Mesendoderm (in vitro differentiated cells): Measurements from ENCODE around the gene TXNRD2.
"Not testable (repeated sequence)": the region's sequence is repeated elsewhere in the genome, so short reads cannot be mapped to it uniquely, and the experiment has no call there.

Experiments used
- DNase-seq: peaks from one replicate; pipeline ENCODE4 v3.0.0; 2013
- H2AK5ac ChIP-seq: 2 replicates; pipeline ENCODE4 v1.6.1; 2013; ENCODE audit warnings: low read length, inconsistent platforms
- H2BK120ac ChIP-seq: 2 replicates; pipeline ENCODE4 v1.6.1; 2013; ENCODE audit warnings: low read depth, mild to moderate bottlenecking, low read length, moderate library complexity, mixed read lengths
- H2BK15ac ChIP-seq: replicated peaks from 2 replicates; pipeline ENCODE4 v1.6.1; 2013; ENCODE audit warnings: low read depth, mild to moderate bottlenecking, moderate library complexity
- H2BK5ac ChIP-seq: 2 replicates; pipeline ENCODE4 v1.6.1; 2013; ENCODE audit warnings: low read length, inconsistent platforms
- H3K18ac ChIP-seq: 2 replicates; pipeline ENCODE4 v1.6.1; 2013; ENCODE audit warnings: mild to moderate bottlenecking, low read length, mixed read lengths
- H3K23ac ChIP-seq: one replicate; pipeline ENCODE4 v1.6.1; 2013; ENCODE audit warnings: low read length
- H3K27ac ChIP-seq: 2 replicates; pipeline ENCODE4 v1.5.1; 2013; ENCODE audit warnings: low read depth, mild to moderate bottlenecking, inconsistent platforms, low read length, moderate library complexity
- H3K27me3 ChIP-seq: 2 replicates; pipeline ENCODE4 v1.6.1; 2013; ENCODE audit warnings: low read length, control low read depth, mild to moderate bottlenecking, inconsistent platforms; ENCODE audit not compliant: insufficient read depth, poor library complexity
- H3K36me3 ChIP-seq: 2 replicates; pipeline ENCODE4 v1.6.1; 2013; ENCODE audit warnings: low read length, inconsistent platforms; ENCODE audit not compliant: control insufficient read depth, insufficient read depth
- H3K4ac ChIP-seq: one replicate; pipeline ENCODE4 v1.6.1; 2013; ENCODE audit warnings: low read depth, mild to moderate bottlenecking, low read length, moderate library complexity
- H3K4me1 ChIP-seq: 2 replicates; pipeline ENCODE4 v1.6.1; 2013; ENCODE audit warnings: low read depth, low read length, inconsistent platforms; ENCODE audit not compliant: control insufficient read depth
- H3K4me2 ChIP-seq: 2 replicates; pipeline ENCODE4 v1.6.1; 2013; ENCODE audit warnings: low read length
- H3K4me3 ChIP-seq: 2 replicates; pipeline ENCODE4 v1.5.1; 2013; ENCODE audit warnings: mild to moderate bottlenecking, low read length
- H3K56ac ChIP-seq: one replicate; pipeline ENCODE4 v1.6.1; 2013; ENCODE audit warnings: low read length
- H3K79me1 ChIP-seq: 2 replicates; pipeline ENCODE4 v1.6.1; 2013; ENCODE audit warnings: low read length, inconsistent platforms
- H3K79me2 ChIP-seq: 2 replicates; pipeline ENCODE4 v1.6.1; 2013; ENCODE audit warnings: mild to moderate bottlenecking, low read length; ENCODE audit not compliant: control insufficient read depth, insufficient read depth
- H3K9ac ChIP-seq: 2 replicates; pipeline ENCODE4 v1.6.1; 2013; ENCODE audit warnings: low read length, inconsistent platforms
- H4K5ac ChIP-seq: one replicate; pipeline ENCODE4 v1.6.1; 2013; ENCODE audit warnings: low read length
- H4K8ac ChIP-seq: one replicate; pipeline ENCODE4 v1.6.1; 2013; ENCODE audit warnings: low read depth, mild to moderate bottlenecking, control low read depth, low read length, moderate library complexity
- WGBS: extraction: QIAGEN DNeasy Blood & Tissue Kit; methylation state at CpG from one replicate; pipeline ENCODE4 v1.1.7; 2013; ENCODE audit warnings: low lambda C conversion rate, missing lambda C conversion rate; ENCODE audit not compliant: insufficient coverage; ENCODE audit errors: extremely low coverage; 5-methylcytosine and 5-hydroxymethylcytosine counted together

TXNRD2 gene

GRCh38 chr22:19929586-19930550 lies 11.8 kb downstream of the TXNRD2 start:
- Histone ChIP-seq H3K4me3 (no peak overlapping the region), H3K4me2 (no peak overlapping the region), H3K56ac (peak overlapping the region; percentile 15), H3K23ac (no peak overlapping the region), H3K36me3 (no peaks in the 10 kb centered on the region), H3K18ac (no peak overlapping the region), H3K4ac (no peak overlapping the region), H2AK5ac (no peak overlapping the region), H3K79me1 (no peaks in the 10 kb centered on the region), H3K9ac (no peak overlapping the region), H4K5ac (no peak overlapping the region), H2BK15ac (no peak overlapping the region), H2BK120ac (no peak overlapping the region), H3K27me3 (no peaks in the 10 kb centered on the region), H2BK5ac (no peak overlapping the region), H3K79me2 (no peaks in the 10 kb centered on the region), H3K27ac (no peak overlapping the region), H3K4me1 (no peaks in the 10 kb centered on the region), H4K8ac (no peak overlapping the region)
- no peak for DNase-seq
- no CpG with 5 or more reads among the region's 21 CpGs for WGBS

- Histone ChIP-seq H3K27me3 (no peaks in the 10 kb centered on the region), H3K36me3 (no peaks in the 10 kb centered on the region), H2BK15ac (no peak overlapping the region), H3K4me2 (no peak overlapping the region), H3K79me2 (no peaks in the 10 kb centered on the region), H3K4me3 (no peak overlapping the region), H2AK5ac (no peak overlapping the region), H4K8ac (no peak overlapping the region), H3K18ac (no peak overlapping the region), H3K79me1 (no peaks in the 10 kb centered on the region), H3K23ac (no peak overlapping the region), H3K4me1 (no peaks in the 10 kb centered on the region), H3K56ac (no peak overlapping the region), H3K9ac (no peak overlapping the region), H3K4ac (no peak overlapping the region), H4K5ac (no peak overlapping the region), H2BK120ac (no peak overlapping the region), H2BK5ac (no peak overlapping the region), H3K27ac (no peak overlapping the region)
- DNase-seq: no peak
- WGBS: no CpG with 5 or more reads among the region's 11 CpGs
Observed at GRCh38 chr22:19928207-19928606, 13.4 kb downstream of the TXNRD2 start.

- Histone ChIP-seq H3K27ac (no peak overlapping the region), H3K4me3 (no peak overlapping the region), H3K23ac (no peak overlapping the region), H3K56ac (no peak overlapping the region), H3K36me3 (no peaks in the 10 kb centered on the region), H2BK5ac (no peak overlapping the region), H3K4ac (no peak overlapping the region), H4K8ac (no peak overlapping the region), H3K18ac (no peak overlapping the region), H3K4me2 (no peak overlapping the region), H3K79me2 (no peaks in the 10 kb centered on the region), H3K27me3 (no peaks in the 10 kb centered on the region), H2BK15ac (no peak overlapping the region), H4K5ac (no peak overlapping the region), H3K9ac (no peak overlapping the region), H2AK5ac (no peak overlapping the region), H3K79me1 (no peaks in the 10 kb centered on the region), H2BK120ac (no peak overlapping the region), H3K4me1 (no peaks in the 10 kb centered on the region)
- WGBS: no CpG with 5 or more reads among the region's 7 CpGs
- no peak for DNase-seq
Observed at GRCh38 chr22:19927696-19928095, 13.9 kb downstream of the TXNRD2 start.

GRCh38 chr22:19926028-19926427 lies 15.6 kb downstream of the TXNRD2 start:
- H3K27me3 ChIP-seq, H3K4ac ChIP-seq, H4K8ac ChIP-seq, H3K4me2 ChIP-seq, H3K4me1 ChIP-seq, H3K4me3 ChIP-seq, DNase-seq, H4K5ac ChIP-seq, H3K79me1 ChIP-seq, H3K18ac ChIP-seq, H3K79me2 ChIP-seq, H3K23ac ChIP-seq, H3K27ac ChIP-seq, H3K36me3 ChIP-seq, H2BK15ac ChIP-seq, H2BK5ac ChIP-seq, H3K56ac ChIP-seq, H2AK5ac ChIP-seq, H2BK120ac ChIP-seq, H3K9ac ChIP-seq: not testable (repeated sequence)
- no CpG with 5 or more reads among the region's 11 CpGs for WGBS

GRCh38 chr22:19923914-19924513 lies 17.6 kb downstream of the TXNRD2 start:
- Histone ChIP-seq H3K27me3 (no peaks in the 10 kb centered on the region), H3K4me2 (no peak overlapping the region), H3K79me2 (no peaks in the 10 kb centered on the region), H3K56ac (no peak overlapping the region), H3K9ac (no peak overlapping the region), H3K23ac (no peak overlapping the region), H4K8ac (no peak overlapping the region), H3K27ac (no peak overlapping the region), H4K5ac (no peak overlapping the region), H3K36me3 (no peaks in the 10 kb centered on the region), H3K79me1 (no peaks in the 10 kb centered on the region), H3K4ac (no peak overlapping the region), H2BK15ac (no peak overlapping the region), H3K4me3 (no peak overlapping the region), H2AK5ac (no peak overlapping the region), H3K4me1 (no peaks in the 10 kb centered on the region), H3K18ac (no peak overlapping the region), H2BK5ac (no peak overlapping the region), H2BK120ac (no peak overlapping the region)
- WGBS: no CpG with 5 or more reads among the region's 12 CpGs
- no peak for DNase-seq
